Stimulated activated CD4-positive, alpha-beta T cell treated with anti-CD3 and anti-CD28 coated beads, Interleukin-1b, Interleukin-23, amount 100 ng/mL, for 48 hours (primary cell): ENCODE results near the gene MIPOL1.

Experiments used
- DNase-seq: peaks from one replicate; pipeline ENCODE4 v3.0.0-alpha.2; 2020

Gene MIPOL1

DNA sequence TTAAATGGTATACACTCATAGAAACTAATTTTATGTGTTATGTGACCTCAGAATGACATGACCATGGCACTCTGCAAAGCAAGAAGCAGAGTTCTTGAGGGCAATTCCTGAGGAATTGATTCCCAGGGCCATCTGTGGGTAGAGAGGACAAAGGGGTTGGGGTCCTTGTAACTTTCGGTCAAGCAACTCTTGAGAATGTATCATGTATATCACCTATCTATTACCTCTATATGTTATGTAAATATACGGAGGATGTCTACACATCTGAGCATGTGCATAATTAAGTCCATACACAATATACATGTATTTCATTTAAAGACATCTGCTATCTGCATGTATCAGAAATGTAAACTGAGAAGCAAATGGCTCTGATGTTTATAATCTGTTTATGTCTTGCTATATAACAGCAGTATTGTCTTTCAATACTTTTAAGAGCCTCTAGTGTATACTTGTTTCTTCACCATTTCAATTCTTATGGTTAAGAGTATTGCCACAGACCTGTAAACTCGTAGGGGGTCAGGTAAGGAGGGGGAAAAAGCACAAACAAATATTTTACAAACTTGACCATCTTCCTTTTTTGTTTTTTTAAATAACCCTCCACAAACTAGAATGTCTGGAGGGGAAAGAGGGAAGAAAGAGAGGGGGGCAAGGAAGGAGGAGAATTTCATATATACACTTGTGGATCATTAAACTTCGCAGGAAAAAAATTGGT is 392.8 kb downstream of the MIPOL1 start:
- no peak for DNase-seq

DNA sequence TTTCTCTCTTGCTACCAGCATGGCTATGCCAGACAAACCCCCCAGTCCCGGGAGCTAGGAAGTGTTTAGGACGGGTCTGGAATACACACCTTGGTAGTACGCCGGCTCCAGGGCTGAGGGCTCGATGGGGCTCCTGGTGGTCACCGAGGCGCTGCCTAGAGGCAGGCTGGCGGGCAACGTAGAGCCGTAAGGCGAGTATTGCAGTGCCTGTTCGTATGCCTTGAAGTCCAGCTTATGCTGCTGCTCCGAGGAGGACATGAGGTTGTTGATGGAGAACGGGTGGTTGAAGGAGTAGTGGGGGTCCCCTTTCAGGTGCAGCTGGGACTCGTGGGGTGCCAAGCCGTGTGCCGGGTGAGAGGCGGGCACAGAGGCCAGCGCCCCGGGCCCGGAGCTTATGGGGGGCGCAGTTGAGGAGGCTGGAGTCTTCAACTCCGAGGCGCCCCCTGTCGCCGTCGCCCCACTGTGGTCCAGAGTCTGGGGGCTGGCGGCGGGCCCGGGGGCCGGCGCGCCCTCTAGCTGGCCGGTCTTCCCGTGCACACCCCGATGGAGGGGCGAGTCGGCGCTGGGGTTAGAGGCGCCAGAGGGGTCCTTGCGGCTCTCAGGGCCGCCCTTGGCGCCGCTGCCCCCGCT is 393.7 kb downstream of the MIPOL1 start:
- DNase-seq, result no peak

DNA sequence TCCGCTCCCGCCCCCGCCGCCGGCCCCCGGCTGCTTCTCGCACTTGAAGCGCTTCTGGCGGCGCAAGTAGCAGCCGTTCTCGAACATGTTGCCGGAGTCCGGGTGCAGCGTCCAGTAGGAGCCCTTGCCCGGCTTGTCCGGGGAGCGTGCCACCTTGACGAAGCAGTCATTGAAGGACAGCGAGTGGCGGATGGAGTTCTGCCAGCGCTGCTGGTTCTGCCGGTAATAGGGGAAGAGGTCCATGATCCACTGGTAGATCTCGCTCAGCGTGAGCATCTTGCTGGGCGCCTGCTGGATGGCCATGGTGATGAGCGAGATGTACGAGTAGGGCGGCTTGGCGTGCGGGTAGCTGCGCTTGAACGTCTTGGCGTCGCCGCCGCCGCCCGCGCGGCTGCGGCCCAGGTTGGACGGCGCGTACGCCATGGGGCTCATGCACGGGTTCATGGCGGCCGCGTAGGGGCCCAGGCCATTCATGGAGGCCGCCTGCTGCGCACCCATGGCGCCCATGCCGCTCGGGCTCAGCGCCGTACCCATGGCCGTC is 394.3 kb downstream of the MIPOL1 start:
- no peak for DNase-seq

DNA sequence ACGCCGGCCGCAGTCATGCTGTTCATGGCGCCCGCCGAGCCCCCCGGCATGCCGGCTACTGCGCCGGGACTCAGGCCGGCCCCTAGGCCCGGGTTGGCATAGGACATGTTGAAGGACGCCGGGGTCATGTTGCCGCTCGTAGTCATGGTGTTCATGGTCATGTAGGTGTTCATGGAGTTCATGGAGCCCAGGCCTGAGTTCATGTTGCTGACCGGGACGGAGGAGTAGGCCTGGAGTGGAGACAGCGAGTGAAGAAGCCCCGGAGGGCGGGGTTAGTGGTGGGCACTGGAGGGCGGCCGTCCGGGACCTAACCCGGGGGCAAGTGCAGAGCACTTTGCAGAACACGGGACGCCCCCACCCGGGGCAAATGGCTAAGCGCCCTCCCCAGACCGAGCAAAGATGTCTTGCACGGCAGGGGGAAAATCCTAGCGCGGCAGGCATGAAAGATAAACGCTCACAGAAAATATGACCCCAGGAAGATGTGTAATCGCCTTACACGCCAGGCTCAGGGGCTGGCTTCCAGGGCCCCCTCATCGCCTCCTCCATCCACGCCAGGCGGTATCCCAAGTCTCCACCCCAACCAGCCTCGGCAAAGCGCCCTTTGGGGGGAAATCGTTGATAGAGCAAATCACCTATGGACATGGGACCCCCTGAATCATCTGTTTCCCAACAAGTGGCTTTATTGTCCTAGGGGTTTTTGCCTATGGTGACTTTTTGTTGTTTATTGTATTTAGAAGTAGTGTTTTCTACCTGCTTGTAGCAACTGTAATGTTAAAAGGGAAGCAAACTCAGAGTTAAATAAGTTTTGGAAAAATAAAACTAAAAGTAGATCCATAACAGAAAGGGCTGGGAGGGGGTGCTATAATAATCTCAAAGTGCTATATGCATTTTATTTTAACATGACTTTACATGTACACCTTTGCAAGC is 395.0 kb downstream of the MIPOL1 start:
- no peak for DNase-seq

DNA sequence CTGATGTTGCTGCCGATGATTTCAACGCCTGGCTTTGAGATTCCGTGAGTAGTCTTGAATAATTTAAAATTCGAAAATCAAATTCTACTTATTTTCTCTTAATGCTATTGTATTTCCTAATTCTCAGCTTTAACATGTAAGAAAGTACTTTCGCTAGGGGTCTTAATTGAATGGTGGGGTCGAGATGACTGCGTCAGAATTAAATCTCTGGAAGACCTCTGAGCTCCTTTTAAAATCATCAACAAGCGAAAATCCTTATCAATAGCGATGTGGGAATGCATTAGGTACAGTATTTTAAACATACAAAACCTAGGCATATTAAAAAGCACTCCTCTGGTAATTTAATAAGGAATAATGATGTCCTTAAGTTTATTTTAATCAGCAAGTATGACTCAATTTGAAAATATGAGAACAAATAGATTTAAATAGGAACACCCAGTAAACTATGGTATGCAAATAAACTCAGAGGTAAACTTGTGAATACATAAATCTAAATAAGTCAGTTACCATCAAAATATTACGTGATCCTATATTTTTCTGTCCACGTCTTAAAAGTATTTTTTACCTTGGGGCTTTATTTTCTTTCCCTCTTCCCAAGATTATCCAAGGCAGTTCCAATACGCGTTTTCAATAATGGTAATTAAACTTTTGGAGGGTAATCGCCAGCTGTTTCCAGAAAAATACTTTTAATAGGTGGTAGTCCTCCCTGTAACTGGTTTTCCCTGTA is 395.9 kb downstream of the MIPOL1 start:
- no peak for DNase-seq

DNA sequence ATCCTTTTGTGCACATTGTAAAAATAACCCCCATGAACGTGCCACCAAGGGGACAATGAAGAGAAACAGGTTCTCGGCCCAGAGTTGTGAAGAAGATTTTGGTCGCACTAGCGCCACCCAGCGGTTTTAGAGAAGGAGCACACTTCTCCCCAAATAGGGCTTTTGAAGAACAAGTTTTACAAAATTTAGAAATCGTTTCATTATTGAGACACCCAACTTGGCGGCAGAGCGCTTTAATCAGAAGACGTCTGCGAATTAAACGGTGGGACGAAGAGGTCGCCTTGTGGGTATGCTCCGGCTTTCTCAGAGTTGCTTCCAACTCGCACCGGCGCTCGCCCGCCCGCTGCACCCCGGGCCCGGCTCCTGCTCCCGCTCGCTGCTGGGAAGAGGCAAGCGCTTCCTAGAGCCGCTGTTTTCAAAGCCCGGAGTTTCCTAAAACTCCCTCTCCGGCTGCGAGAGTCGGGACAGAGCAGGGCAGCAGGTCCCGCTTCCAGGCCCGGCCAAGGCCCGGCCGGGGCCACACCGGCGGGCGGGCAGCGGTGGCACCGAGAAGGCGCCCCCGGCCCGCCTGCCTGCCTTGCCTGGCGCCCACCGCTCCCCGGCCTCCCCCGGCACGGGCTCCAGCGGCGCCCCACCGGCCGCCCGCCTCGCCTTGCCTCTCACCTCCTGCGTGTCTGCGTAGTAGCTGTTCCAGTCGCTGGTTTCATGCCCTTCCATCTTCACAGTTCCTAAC is 396.7 kb downstream of the MIPOL1 start:
- peak; percentile 55 for DNase-seq

DNA sequence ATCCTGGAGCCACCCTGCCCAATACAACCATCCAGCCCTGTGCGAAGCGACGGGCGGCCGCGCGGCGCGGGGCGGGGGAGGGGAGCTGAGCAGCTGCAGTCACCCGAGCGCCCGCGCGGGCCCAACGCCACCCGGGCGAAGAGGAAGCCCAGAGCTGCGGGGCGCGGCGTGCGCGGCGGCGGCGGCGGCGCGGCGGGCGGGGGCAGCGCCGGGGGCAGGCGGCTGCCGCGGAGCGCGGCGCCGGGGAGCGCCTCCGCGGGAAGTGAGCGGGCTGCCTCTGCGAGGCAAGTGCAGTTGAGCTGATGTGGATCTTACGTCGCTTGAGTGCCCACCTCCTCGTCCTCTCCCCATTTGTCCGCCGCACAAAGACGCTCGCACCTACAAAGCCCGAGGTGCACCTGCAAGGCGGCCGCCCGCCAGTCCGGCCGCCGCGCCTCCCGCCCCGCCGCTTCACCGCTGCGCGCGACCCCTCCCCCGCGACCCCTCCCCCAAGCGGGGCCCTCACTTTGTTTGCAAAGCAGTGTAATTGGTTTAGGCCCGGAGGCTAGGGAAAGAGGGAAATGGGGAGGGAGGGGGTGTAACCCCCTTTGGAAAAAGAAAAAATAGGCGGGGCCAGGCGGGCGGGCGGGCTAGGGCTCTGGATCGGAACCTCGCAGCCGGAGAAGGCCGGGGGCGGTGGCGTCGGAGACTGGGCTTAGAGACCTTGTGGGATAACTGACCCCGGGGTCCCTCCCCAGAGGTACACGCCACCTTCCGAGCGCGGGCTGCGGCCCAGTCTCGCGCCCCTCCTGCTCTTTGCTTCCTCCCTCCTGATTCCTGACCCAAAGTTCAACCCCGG is 397.5 kb downstream of the MIPOL1 start, which contains the start of the genes FOXA1 and TTC6:
Gene FOXA1, minus strand, starts transcription at position 279 of the 838 bp plus-strand sequence. Its CDS starts 277 bp downstream, at position 2.
Gene TTC6, plus strand, starts transcription at position 659 of the 838 bp plus-strand sequence. CDS start 26,436 bp downstream, outside the sequence.
- no peak for DNase-seq

DNA sequence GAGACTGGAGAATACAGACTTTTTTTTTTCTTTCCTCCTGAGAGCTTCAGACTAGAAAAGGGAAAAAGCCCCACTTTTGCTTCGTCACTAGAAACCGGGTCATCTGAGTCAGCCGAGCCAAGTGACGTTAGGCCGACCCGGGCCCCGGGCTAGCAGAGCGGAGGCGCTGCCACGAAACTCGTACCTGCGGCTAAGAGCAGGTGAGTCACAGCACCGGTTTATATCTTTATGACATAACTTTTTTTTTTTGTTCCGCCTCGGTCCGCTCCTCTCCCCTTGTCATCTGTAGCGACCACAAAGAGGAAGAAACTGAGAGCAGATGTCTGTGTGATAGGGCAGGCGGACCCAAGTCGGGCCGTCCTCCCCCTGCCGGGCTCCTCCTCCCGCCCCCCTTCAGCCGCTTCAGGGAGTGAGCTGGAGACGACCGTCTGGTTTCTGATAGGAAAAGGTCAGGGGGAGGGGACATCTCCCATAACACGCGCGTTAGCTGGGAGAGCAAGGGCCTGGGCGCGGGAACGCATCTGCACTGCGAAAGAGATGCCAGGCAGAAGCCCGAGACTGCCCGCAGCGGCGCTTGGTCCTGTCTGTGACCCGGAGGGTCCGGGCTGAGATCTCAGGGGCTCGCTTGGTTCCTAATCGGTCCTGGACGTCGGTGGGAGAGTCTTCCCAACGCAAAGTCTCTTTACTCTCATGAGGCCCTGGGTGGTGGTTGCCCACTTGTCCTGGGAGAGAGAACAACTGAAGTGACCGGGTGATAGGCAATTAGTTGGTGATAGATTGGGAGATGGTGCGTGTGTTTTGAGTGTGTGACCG is 398.3 kb downstream of the MIPOL1 start:
- DNase-seq, result peak; percentile 85

DNA sequence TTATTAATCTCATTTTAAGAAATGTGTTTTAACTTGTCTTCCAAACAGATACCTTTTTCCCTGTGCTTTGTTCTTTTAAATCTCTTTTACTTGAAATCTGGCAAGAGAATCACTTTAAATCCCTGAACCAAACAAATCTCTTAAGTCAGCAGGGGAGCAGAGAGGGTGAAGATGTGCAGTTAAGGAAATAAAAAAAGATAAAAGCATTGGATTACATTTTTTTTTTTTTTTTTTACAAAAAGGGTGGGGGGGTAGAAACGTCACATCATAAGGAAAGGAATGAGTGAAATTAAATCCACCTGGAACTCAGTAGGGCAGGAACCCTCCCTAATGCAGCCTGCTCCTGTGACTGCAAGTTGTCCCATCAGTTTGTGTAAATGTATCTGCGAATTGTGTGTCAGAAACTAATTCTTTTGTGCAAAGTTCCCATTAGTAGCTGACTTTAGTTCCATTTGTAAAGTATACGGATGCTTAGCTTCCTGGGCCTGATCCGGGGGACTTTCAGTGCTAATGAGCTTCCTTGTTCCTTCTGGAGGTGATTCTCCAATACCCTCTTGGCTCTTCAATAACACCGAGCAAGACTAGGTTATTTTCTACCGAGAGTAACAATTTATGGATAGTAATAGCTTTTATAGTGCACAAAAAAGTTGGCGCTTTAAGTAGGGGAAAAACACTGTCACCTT is 399.2 kb downstream of the MIPOL1 start:
- DNase-seq, result no peak

DNA sequence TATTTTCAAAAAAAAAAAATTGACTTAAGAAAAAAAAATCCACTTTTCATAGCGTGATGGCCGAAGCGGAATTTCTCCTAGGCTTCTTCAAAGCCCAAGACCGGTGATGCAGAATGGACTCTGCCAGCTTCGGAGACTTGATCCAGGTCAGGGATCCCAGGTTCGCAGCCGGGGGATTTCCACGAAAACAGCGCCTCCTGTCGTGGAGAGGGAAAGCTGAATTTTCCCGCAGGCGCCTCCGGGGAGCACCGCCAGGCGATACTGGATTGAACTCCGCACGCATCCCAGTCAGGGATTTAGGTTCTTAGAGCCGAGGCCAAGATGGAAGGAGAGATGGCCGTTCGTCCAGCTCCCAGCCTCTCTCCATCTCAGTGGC is 399.8 kb downstream of the MIPOL1 start:
- no peak for DNase-seq

DNA sequence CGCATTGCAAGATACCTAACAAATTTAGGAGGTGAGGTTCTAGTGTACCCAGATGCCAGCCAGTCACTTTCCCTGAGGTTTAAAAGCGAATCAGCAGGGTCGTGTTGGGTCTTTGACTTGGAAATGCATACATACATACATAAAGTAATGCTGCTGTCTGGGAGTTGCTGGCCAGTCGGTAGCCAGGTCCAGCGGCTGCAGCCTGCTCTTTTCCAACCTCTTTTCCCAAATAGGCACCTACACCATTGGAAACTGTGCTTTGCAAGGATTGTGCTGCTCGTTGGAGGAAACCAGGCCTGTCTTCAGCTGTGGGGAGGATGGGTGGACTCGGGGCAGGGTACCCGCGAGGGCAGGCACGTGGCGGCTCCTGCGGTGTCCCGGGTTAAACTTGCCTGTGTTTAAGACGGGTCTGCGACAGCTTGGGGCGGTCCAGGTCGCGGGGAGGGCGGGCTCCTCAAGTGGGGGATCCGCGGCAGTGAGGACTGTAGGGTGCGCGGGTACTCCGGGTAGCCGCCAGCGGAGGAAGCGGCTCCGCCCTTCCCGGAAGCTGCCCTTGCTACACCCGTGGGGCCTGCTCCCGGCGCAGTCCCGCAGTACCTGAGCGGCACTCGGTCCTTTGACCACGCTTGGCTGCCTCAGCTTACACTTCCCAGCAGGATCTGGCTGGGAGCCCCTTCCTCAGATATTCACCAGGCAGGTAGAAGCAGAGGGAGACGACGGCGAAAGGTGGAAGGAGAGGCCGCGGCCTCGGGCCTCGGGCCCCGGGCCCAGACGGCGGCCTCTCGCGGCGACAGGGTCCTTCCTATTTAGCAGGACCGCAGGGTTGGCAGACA is 400.4 kb downstream of the MIPOL1 start:
- no peak for DNase-seq

DNA sequence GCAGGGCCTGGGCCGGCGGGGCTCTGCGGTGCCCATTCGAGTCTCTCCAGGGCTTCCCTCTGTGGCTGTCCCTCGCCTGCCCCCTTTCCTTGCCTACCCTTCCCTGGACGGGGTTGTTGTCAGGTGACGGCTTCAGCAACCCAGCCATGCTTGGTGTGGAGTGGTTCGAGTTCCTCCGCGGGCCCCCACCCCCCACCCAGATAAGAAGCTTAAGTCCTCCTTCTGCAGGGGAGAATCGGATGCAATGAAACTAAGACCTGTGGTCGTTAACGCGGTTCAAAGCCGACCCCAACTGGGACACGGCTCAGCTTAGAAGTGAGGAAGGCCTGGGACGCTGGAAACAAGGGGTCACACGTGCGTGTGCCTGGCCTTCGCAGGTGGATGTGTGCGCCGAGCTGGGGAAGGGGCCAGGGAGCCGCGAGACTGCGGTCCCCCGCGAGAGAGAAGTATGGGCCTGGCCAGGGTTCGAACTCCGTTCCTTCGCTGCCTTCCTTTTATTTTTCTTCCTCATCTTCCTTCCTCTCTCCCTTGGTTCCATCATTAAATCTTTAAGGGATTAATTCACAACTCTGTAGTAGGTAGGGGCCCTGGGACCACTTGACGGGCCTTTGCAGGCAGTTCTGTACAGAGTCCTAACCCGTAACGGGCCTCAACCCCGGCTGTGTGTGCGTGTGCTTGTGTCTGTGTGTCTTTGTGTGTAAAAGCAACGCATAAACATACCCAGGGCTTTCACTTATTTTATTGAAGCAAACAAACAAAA is 401.2 kb downstream of the MIPOL1 start:
- no peak for DNase-seq

DNA sequence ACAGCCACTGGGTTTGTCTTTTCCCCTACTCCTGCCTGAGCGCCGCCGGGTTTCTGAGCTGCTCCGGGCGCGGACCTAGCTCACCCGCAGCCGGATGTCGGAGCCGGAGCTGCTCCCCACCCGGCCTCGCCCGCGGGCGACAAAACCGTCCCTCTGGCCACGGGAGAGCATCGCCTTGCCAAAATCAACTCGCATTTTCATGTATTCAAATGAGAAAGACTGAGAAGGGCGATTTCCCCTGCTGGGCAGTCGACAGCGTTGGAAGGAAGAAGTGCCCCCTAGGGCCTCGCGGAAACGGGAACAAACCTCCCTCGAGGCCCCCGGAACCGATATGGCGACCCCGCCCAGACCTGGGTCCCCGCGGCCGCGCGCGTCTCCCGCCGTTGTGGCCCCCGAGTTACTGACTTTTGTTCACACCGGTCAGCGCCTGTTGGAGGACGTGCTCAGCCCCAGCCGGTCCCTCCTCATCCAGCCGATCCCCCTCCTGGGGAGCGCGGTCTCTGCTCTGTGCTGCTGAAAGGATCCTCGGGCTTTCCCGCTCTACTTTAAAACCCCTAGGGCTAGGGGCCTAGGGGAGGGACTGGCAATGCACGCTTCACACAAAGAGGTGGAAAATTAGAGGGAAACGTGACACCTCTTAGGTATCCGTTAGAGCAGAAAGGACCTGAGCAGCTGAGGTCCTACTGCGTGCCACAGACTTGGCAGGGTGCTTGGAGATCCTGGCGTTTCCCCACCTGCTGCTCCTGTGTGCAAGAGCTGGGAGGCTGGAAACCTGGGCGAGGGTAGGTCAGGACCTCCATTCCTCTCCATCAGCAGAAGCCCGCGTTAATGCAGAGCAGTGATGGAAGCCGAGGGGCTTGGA is 402.0 kb downstream of the MIPOL1 start:
- DNase-seq, result no peak

DNA sequence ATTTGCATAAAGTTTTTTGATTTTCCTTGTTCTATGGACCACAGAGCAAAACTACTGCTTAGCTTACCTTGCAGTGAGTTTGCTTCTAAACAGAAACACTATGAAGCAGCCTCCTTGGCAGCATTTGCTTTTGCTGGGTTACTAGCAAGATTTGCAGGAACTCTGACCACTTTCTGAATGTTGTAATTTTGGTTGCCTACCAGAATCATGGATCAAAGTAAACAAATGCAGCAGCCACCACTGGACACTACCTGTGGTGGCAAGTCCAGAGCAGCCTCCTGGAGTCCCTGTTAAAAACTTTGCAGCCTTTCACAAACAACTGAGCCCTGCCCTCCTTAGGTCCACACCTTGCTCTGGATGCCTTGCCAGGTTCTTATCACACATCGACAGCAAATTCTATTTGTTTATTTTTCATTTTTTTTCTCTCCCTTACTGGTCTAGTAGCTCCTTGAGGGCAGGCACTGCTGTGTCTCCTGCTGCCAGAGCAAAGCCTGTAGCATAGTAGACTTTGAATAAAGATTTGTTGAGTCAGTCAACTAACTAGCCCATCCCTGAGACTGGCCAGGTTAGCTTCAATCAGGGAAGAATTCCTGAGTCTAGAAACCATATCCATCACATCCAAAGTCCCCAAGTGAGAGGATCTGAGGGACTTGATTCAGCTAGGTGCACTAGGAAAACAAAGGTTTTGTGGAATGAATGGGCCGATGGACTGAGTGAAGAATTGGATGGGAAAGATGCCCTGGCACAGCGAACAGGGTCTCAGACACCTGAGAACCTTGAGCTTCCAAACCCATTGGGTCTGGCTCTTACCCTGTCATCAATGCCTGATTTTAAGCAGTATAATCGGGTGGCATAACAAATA is 403.4 kb downstream of the MIPOL1 start:
- DNase-seq, result no peak

DNA sequence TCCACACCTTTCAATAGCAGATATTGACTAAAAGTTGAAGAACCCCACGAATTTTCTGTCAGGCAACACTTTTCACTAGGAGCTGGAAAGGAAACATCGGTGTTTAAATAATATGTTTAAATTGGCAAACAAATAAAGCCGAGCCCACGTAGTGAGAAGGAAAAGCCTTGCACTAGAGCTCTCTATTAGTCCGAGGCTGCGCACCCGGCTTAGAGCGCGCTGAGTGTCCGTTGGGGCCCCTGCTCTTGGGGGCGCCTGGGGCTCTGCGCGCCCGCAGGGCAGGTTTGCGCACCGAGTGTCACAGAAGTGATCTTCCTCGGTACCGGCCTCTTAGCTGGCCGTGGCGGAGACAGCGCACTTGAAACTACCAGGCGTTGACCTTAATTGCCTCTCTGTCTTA is 404.1 kb downstream of the MIPOL1 start:
- no peak for DNase-seq
